Natural killer cell (primary cell): ENCODE data around the gene CASP14. TPM values are rescaled to one million over a fixed set of nuclear protein-coding genes. Genes with fewer than 3 reads are reported as not detected.

ENCODE experiments used
- ATAC-seq, 3 donors: fragments of 150-1000 bp in 2 of 3; fragments of 200-7000 bp in 1 of 3; cut with Tn5 transposase; 1 replicate in 1 of 3; 2 replicates in 2 of 3; pipeline ENCODE4 v1.10.0; 2021; ENCODE audit warnings: mild to moderate bottlenecking in 2 of 3, moderate library complexity in 2 of 3
- DNase-seq, 2 donors: peaks; one replicate each; pipeline versions ENCODE4 v3.0.0 to v3.0.0-alpha.2; 2013 to 2021; ENCODE audit warnings: mixed read lengths in 1 of 2
- H3K27ac ChIP-seq: one replicate; pipeline ENCODE4 v1.5.1; 2013; ENCODE audit warnings: mild to moderate bottlenecking, low read length
- H3K27me3 ChIP-seq: one replicate; pipeline ENCODE4 v1.6.1; 2013; ENCODE audit warnings: low read length; ENCODE audit not compliant: control insufficient read depth, insufficient read depth
- H3K36me3 ChIP-seq: one replicate; pipeline ENCODE4 v1.6.1; 2013; ENCODE audit warnings: low read length; ENCODE audit not compliant: control insufficient read depth, insufficient read depth
- H3K4me1 ChIP-seq: one replicate; pipeline ENCODE4 v1.6.1; 2013; ENCODE audit warnings: low read length; ENCODE audit not compliant: control insufficient read depth, insufficient read depth
- H3K4me3 ChIP-seq: one replicate; pipeline ENCODE4 v1.5.1; 2013; ENCODE audit warnings: low read length
- H3K9me3 ChIP-seq: one replicate; pipeline ENCODE4 v1.6.1; 2013; ENCODE audit warnings: low read length; ENCODE audit not compliant: control insufficient read depth, insufficient read depth
- H3K27ac Mint-ChIP-seq, 2 donors: one replicate each; pipeline ENCODE4 v1.8.0; 2022; ENCODE audit warnings: mild to moderate bottlenecking in 2 of 2, mixed read lengths in 2 of 2, moderate library complexity in 1 of 2
- H3K27me3 Mint-ChIP-seq, 2 donors: one replicate each; pipeline ENCODE4 v1.8.0; 2022; ENCODE audit warnings: low read depth in 2 of 2, mixed read lengths in 2 of 2
- H3K36me3 Mint-ChIP-seq: one replicate; pipeline ENCODE4 v1.8.0; 2022; ENCODE audit warnings: mixed read lengths
- H3K4me1 Mint-ChIP-seq, 2 donors: one replicate each; pipeline ENCODE4 v1.8.0; 2022; ENCODE audit warnings: mixed read lengths in 2 of 2
- H3K4me3 Mint-ChIP-seq: one replicate; pipeline ENCODE4 v1.8.0; 2022; ENCODE audit warnings: mild to moderate bottlenecking, moderate library complexity, mixed read lengths
- H3K9me3 Mint-ChIP-seq, 2 donors: one replicate each; pipeline ENCODE4 v1.8.0; 2022; ENCODE audit warnings: mixed read lengths in 2 of 2
- WGBS: methylation state at CpG from one replicate; pipeline ENCODE4 v1.1.7; 2013; ENCODE audit warnings: missing lambda C conversion rate; ENCODE audit not compliant: insufficient coverage; 5-methylcytosine and 5-hydroxymethylcytosine counted together
- intact Hi-C: fragments of 100-400 bp; cut with micrococcal nuclease; formaldehyde crosslinking; loops from one replicate; pipeline ENCODE4 v1.14.2; 2022
- total RNA-seq, 4 donors: library from RNA; stranded (reverse); fragments of 120-200 nt in 1 of 4; gene quantifications; one replicate each; pipeline versions ENCODE4 v1.2.3 to v1.2.4, GENCODE V29; 2013 to 2022
- TF ChIP-seq, protein P1 (sequence below): fragments of 200-600 bp; IDR thresholded peaks from one replicate; pipeline ENCODE4 v1.8.0; 2022; ENCODE audit warnings: antibody characterized with exemption

The CASP14 gene
- total RNA-seq, 3 donors from 2014 or later (not counting 1 experiment from before 2014, with no cell fraction given), result not detected

- Histone ChIP-seq H3K9me3 (no peaks in the 10 kb centered on the region), H3K27me3 (no peaks in the 10 kb centered on the region), H3K27ac (no peak overlapping the region), H3K4me1 (no peaks in the 10 kb centered on the region), H3K4me3 (no peak overlapping the region), H3K36me3 (no peaks in the 10 kb centered on the region)
- Mint-ChIP-seq H3K27me3 (peaks cover 12 to 20% of the 10 kb centered on the region in 2 donors), H3K27ac (no peak overlapping the region), H3K36me3 (no peaks in the 10 kb centered on the region), H3K9me3 (no peaks in the 10 kb centered on the region), H3K4me1 (no peaks in the 10 kb centered on the region), H3K4me3 (no peak overlapping the region)
- ATAC-seq (no peak), DNase-seq (no peak)
- intact Hi-C loops, result no loop called here
- WGBS, result 60% methylated on average over 1 of the region's 1 CpG
- TF ChIP-seq, protein P1, sequence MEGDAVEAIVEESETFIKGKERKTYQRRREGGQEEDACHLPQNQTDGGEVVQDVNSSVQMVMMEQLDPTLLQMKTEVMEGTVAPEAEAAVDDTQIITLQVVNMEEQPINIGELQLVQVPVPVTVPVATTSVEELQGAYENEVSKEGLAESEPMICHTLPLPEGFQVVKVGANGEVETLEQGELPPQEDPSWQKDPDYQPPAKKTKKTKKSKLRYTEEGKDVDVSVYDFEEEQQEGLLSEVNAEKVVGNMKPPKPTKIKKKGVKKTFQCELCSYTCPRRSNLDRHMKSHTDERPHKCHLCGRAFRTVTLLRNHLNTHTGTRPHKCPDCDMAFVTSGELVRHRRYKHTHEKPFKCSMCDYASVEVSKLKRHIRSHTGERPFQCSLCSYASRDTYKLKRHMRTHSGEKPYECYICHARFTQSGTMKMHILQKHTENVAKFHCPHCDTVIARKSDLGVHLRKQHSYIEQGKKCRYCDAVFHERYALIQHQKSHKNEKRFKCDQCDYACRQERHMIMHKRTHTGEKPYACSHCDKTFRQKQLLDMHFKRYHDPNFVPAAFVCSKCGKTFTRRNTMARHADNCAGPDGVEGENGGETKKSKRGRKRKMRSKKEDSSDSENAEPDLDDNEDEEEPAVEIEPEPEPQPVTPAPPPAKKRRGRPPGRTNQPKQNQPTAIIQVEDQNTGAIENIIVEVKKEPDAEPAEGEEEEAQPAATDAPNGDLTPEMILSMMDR, result no peak
Observed at GRCh38 chr19:15035795-15036311, 13.4 kb upstream of the CASP14 start.

GRCh38 chr19:15037586-15037985 lies 11.7 kb upstream of the CASP14 start:
- Mint-ChIP-seq H3K27me3 (peaks cover 12 to 20% of the 10 kb centered on the region in 2 donors), H3K9me3 (no peaks in the 10 kb centered on the region), H3K4me1 (no peaks in the 10 kb centered on the region), H3K27ac (no peak overlapping the region), H3K4me3 (no peak overlapping the region), H3K36me3 (no peaks in the 10 kb centered on the region)
- H3K4me3 ChIP-seq, result no peak overlapping the region
- no peaks in the 10 kb centered on the region for H3K9me3 ChIP-seq
- TF ChIP-seq, protein P1, result no peak
- no peaks in the 10 kb centered on the region for H3K27me3 ChIP-seq
- ATAC-seq (no peak), DNase-seq (no peak)
- intact Hi-C loops, result no loop called here
- no peaks in the 10 kb centered on the region for H3K4me1 ChIP-seq
- 69% methylated on average over 4 of the region's 4 CpGs for WGBS
- H3K36me3 ChIP-seq, result no peaks in the 10 kb centered on the region
- H3K27ac ChIP-seq, result no peak overlapping the region

DNA sequence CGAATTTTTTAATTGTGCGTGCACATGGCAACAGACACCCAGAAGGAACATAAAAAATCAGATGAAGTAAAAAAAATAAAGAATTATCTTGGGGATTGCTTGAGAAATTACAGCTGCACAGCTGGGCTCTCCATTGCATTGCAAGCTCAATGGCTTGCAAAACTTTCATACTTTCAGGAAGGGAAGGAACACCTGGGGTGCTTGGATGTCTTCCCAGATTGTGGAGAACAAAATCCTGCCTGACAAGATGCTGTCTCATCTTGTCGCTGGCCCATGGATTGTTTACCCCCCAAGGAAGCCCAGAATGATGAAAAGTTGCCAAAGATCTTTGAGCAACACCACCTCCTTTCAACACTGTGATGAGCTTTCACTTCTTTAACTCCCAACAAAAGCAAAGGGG lies 11.0 kb upstream of the CASP14 start:
- Mint-ChIP-seq H3K27ac (no peak overlapping the region), H3K27me3 (peaks cover 12 to 20% of the 10 kb centered on the region in 2 donors), H3K4me3 (no peak overlapping the region), H3K9me3 (no peaks in the 10 kb centered on the region), H3K4me1 (no peaks in the 10 kb centered on the region), H3K36me3 (no peaks in the 10 kb centered on the region)
- H3K4me3 ChIP-seq, result no peak overlapping the region
- H3K9me3 ChIP-seq, result no peaks in the 10 kb centered on the region
- WGBS, result 64% methylated on average over 3 of the region's 3 CpGs
- intact Hi-C loops, result no loop called here
- no peak for DNase-seq
- H3K27me3 ChIP-seq, result no peaks in the 10 kb centered on the region
- H3K36me3 ChIP-seq, result no peaks in the 10 kb centered on the region
- TF ChIP-seq, protein P1, result no peak
- no peak overlapping the region for H3K27ac ChIP-seq
- no peak for ATAC-seq
- H3K4me1 ChIP-seq, result no peaks in the 10 kb centered on the region

DNA sequence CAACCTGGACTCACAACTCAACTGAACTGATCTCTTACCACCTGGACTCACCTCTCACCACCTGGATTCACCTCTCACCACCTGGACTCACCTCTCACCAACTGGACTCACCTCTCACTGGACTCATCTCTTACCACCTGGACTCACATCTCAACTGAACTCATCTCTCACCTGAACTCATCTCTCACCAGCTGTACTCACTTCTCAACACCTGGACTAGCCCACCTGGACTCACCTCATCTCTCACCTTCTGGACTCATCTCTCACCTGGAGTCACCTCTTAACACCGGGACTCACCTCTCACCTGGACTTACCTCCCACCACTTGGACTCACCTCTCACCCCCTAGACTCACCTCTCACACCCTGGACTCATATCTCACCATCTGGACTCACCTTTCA lies 7.3 kb upstream of the CASP14 start:
- ATAC-seq, result peak in 1 of 3 donors; percentile 39
- no peak overlapping the region for H3K4me3 Mint-ChIP-seq

More for the DNA sequence above, 7.3 kb upstream of the CASP14 start:
- H3K4me1 ChIP-seq, result no peaks in the 10 kb centered on the region
- H3K36me3 ChIP-seq, result no peaks in the 10 kb centered on the region
- no peaks in the 10 kb centered on the region for H3K9me3 ChIP-seq
- no peak overlapping the region for H3K27ac Mint-ChIP-seq
- H3K27me3 Mint-ChIP-seq, result peaks cover 4 to 9% of the 10 kb centered on the region in 2 donors
- intact Hi-C loops, result no loop called here
- H3K27ac ChIP-seq, result no peak overlapping the region
- no peaks in the 10 kb centered on the region for H3K9me3 Mint-ChIP-seq
- WGBS, result 76% methylated on average over 1 of the region's 1 CpG
- no peak for DNase-seq
- no peaks in the 10 kb centered on the region for H3K4me1 Mint-ChIP-seq
- no peaks in the 10 kb centered on the region for H3K27me3 ChIP-seq
- H3K36me3 Mint-ChIP-seq, result no peaks in the 10 kb centered on the region
- TF ChIP-seq, protein P1, result no peak
- no peak overlapping the region for H3K4me3 ChIP-seq
